B cell (primary cell): Measurements from ENCODE around the gene IL36A. TPM values are rescaled to one million over a fixed set of nuclear protein-coding genes. Genes with fewer than 3 reads are reported as not detected.

Source experiments
- ATAC-seq: fragments of 200-7000 bp; cut with Tn5 transposase; one replicate; pipeline ENCODE4 v1.10.0; 2021; ENCODE audit warnings: low read depth, mild to moderate bottlenecking, moderate number of reproducible peaks, moderate library complexity
- CTCF ChIA-PET: fragments of 350-600 bp; sonication (Branson Sonifier 250); formaldehyde crosslinking; loops from one replicate; lab custom pipeline; 2021; ENCODE audit warnings: antibody characterized with exemption, inconsistent platforms; lab: Charles Lee
- POLR2A ChIA-PET: fragments of 350-600 bp; sonication (Branson Sonifier 250); formaldehyde crosslinking; loops from one replicate; lab custom pipeline; 2021; ENCODE audit warnings: antibody characterized with exemption; lab: Charles Lee
- DNase-seq: peaks from one replicate; pipeline ENCODE4 v3.0.0; 2013
- H2AFZ ChIP-seq: 2 replicates; pipeline ENCODE4 v1.6.1; 2012; ENCODE audit warnings: mild to moderate bottlenecking, low read depth, low read length; ENCODE audit not compliant: insufficient read depth, poor library complexity, severe bottlenecking
- H3K27ac ChIP-seq, 2 donors: 1 replicate in 1 of 2; 2 replicates in 1 of 2; pipeline ENCODE4 v1.5.1; 2012 to 2013; ENCODE audit warnings: low read length in 2 of 2, mild to moderate bottlenecking in 2 of 2, moderate library complexity in 1 of 2
- H3K27me3 ChIP-seq, 4 experiments: fragments of 200-600 bp in 1 of 4; sonication (generic) in 1 of 4; replicated peaks in 1 of 4; 1 replicate in 2 of 4; 2 replicates in 2 of 4; pipeline versions ENCODE4 v1.6.1 to v1.7.0; 2013 to 2016; ENCODE audit warnings: low read length in 3 of 4, mild to moderate bottlenecking in 2 of 4, mixed read lengths in 1 of 4, moderate library complexity in 1 of 4; ENCODE audit not compliant: insufficient read depth in 4 of 4, control insufficient read depth in 3 of 4; ENCODE audit errors: control extremely low read depth in 1 of 4
- H3K36me3 ChIP-seq, 2 experiments: replicated peaks in 1 of 2; 1 replicate in 1 of 2; 2 replicates in 1 of 2; pipeline versions ENCODE4 v1.6.1 to v1.7.1; 2013; ENCODE audit warnings: low read length in 1 of 2; ENCODE audit not compliant: insufficient read depth in 2 of 2, control insufficient read depth in 1 of 2; ENCODE audit errors: control extremely low read depth in 1 of 2, extremely low read depth in 1 of 2
- H3K4me1 ChIP-seq, 2 donors: fragments of 200-600 bp in 1 of 2; sonication (generic) in 1 of 2; 1 replicate in 1 of 2; 2 replicates in 1 of 2; pipeline versions ENCODE4 v1.5.1 to v1.6.1; 2013 to 2017; ENCODE audit warnings: low read length in 2 of 2; ENCODE audit not compliant: control insufficient read depth in 2 of 2, insufficient read depth in 2 of 2
- H3K4me2 ChIP-seq: replicated peaks from 2 replicates; pipeline ENCODE3; 2012; ENCODE audit warnings: mild to moderate bottlenecking, low read depth, low read length; ENCODE audit not compliant: poor library complexity, severe bottlenecking
- H3K4me3 ChIP-seq, 5 experiments: fragments of 200-600 bp in 1 of 5; sonication (generic) in 1 of 5; 1 replicate in 3 of 5; 2 replicates in 2 of 5; pipeline versions ENCODE4 v1.5.1 to v1.7.0; 2011 to 2016; ENCODE audit warnings: low read length in 4 of 5, mild to moderate bottlenecking in 4 of 5, low read depth in 2 of 5, control low read depth in 1 of 5, moderate library complexity in 1 of 5; ENCODE audit not compliant: insufficient read depth in 1 of 5; ENCODE audit errors: control extremely low read depth in 1 of 5, extremely low read depth in 1 of 5
- H3K79me2 ChIP-seq: fragments of 200-600 bp; sonication (generic); one replicate; pipeline ENCODE4 v1.6.0; 2016; ENCODE audit warnings: low read length; ENCODE audit not compliant: control insufficient read depth, insufficient read depth
- H3K9ac ChIP-seq: fragments of 200-600 bp; sonication (generic); 2 replicates; pipeline ENCODE4 v1.6.1; 2017; ENCODE audit warnings: mild to moderate bottlenecking, low read length, moderate library complexity
- H3K9me3 ChIP-seq, 3 donors: one replicate each; pipeline versions ENCODE4 v1.6.1 to v1.7.1; 2013; ENCODE audit warnings: low read length in 2 of 3; ENCODE audit not compliant: control insufficient read depth in 2 of 3, insufficient read depth in 1 of 3; ENCODE audit errors: control extremely low read depth in 1 of 3
- H4K20me1 ChIP-seq: 2 replicates; pipeline ENCODE4 v1.6.0; 2012; ENCODE audit warnings: mild to moderate bottlenecking, low read length; ENCODE audit not compliant: insufficient read depth, control insufficient read depth, poor library complexity, severe bottlenecking
- H3K27ac Mint-ChIP-seq: one replicate; pipeline ENCODE4 v1.8.0; 2021; ENCODE audit warnings: mixed read lengths
- H3K27me3 Mint-ChIP-seq: one replicate; pipeline ENCODE4 v1.8.0; 2021; ENCODE audit warnings: mixed read lengths
- H3K4me1 Mint-ChIP-seq: one replicate; pipeline ENCODE4 v1.8.0; 2021; ENCODE audit warnings: mixed read lengths
- H3K4me3 Mint-ChIP-seq: one replicate; pipeline ENCODE4 v1.8.0; 2021; ENCODE audit warnings: mixed read lengths
- H3K9me3 Mint-ChIP-seq: one replicate; pipeline ENCODE4 v1.8.0; 2022; ENCODE audit warnings: mixed read lengths; ENCODE audit not compliant: insufficient read depth
- EZH2 ChIP-seq: IDR thresholded peaks from 2 replicates; pipeline ENCODE4 v1.6.1; 2012; ENCODE audit warnings: borderline replicate concordance, low read depth, mild to moderate bottlenecking, moderate library complexity, low read length; ENCODE audit not compliant: insufficient read depth, poor library complexity, severe bottlenecking
- WGBS: methylation state at CpG from one replicate; pipeline ENCODE4 v1.1.5; 2013; ENCODE audit warnings: missing lambda C conversion rate; ENCODE audit not compliant: insufficient coverage; 5-methylcytosine and 5-hydroxymethylcytosine counted together
- intact Hi-C: fragments of 100-400 bp; cut with micrococcal nuclease; formaldehyde crosslinking; loops from one replicate; pipeline ENCODE4 v1.10.0; 2022
- polyA plus RNA-seq: library from polyadenylated mRNA; depleted of rRNA; stranded (reverse); fragments of >200 nt; gene quantifications from 2 replicates; pipeline ENCODE4 v1.2.3, GENCODE V29; 2012
- total RNA-seq, 2 donors: library from RNA; stranded (reverse); fragments of 120-200 nt in 1 of 2; gene quantifications; 1 replicate in 1 of 2; 2 replicates in 1 of 2; pipeline versions ENCODE4 v1.2.3 to v1.2.4, GENCODE V29; 2013 to 2022
- TF ChIP-seq, protein P1 (sequence below): fragments of 200-600 bp; IDR thresholded peaks from one replicate; pipeline ENCODE4 v1.8.0; 2022; ENCODE audit warnings: antibody characterized with exemption, mild to moderate bottlenecking

IL36A gene
- total and polyA plus RNA-seq, 2 donors (not counting 1 experiment from before 2014, with no cell fraction given), result not detected

DNA sequence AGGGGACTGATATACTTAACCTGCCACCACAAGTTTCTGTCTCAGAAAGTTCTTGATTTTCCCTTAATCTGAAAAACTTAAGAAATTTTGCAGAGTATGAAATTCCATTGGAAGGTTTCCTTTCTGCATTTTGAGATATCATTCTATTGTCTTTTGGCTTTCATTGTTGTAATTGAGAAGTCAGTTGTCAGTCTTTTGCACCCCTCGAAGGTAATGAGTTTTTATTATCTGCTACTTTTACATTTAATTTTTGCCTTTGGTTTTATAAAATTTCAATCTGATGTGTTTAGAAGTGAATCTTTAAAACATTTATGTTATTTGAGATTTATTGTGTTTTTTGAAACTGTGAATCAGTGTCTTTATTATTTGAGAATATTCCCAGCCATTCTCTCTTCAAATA is 4.8 kb upstream of the IL36A start:
- H4K20me1 ChIP-seq, result no peaks in the 10 kb centered on the region
- no peak for TF ChIP-seq EZH2
- TF ChIP-seq, protein P1, sequence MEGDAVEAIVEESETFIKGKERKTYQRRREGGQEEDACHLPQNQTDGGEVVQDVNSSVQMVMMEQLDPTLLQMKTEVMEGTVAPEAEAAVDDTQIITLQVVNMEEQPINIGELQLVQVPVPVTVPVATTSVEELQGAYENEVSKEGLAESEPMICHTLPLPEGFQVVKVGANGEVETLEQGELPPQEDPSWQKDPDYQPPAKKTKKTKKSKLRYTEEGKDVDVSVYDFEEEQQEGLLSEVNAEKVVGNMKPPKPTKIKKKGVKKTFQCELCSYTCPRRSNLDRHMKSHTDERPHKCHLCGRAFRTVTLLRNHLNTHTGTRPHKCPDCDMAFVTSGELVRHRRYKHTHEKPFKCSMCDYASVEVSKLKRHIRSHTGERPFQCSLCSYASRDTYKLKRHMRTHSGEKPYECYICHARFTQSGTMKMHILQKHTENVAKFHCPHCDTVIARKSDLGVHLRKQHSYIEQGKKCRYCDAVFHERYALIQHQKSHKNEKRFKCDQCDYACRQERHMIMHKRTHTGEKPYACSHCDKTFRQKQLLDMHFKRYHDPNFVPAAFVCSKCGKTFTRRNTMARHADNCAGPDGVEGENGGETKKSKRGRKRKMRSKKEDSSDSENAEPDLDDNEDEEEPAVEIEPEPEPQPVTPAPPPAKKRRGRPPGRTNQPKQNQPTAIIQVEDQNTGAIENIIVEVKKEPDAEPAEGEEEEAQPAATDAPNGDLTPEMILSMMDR, result no peak
- H3K9me3 ChIP-seq, result peaks cover 1 to 11% (median 6%) of the 10 kb centered on the region in 3 donors
- H3K27me3 ChIP-seq, result peaks cover 0 to 3% (median 0%) of the 10 kb centered on the region in 4 experiments
- intact Hi-C loops, result no loop called here
- ChIA-PET CTCF (no interaction called here), POLR2A (no interaction called here)
- no peaks in the 10 kb centered on the region for H3K79me2 ChIP-seq
- H3K4me3 ChIP-seq, result no peak overlapping the region
- peaks cover 8% of the 10 kb centered on the region for H3K9me3 Mint-ChIP-seq
- no peak overlapping the region for H2AFZ ChIP-seq
- no peak overlapping the region for H3K9ac ChIP-seq
- H3K4me1 ChIP-seq, result no peaks in the 10 kb centered on the region
- H3K27ac Mint-ChIP-seq, result no peak overlapping the region
- peaks cover 42% of the 10 kb centered on the region for H3K27me3 Mint-ChIP-seq
- no peak overlapping the region for H3K4me3 Mint-ChIP-seq
- no CpG with 5 or more reads among the region's 1 CpG for WGBS
- no peaks in the 10 kb centered on the region for H3K4me1 Mint-ChIP-seq
- no peaks in the 10 kb centered on the region for H3K36me3 ChIP-seq
- no peak for DNase-seq
- H3K27ac ChIP-seq, result no peak overlapping the region
- H3K4me2 ChIP-seq, result no peak overlapping the region
- ATAC-seq, result no peak

DNA sequence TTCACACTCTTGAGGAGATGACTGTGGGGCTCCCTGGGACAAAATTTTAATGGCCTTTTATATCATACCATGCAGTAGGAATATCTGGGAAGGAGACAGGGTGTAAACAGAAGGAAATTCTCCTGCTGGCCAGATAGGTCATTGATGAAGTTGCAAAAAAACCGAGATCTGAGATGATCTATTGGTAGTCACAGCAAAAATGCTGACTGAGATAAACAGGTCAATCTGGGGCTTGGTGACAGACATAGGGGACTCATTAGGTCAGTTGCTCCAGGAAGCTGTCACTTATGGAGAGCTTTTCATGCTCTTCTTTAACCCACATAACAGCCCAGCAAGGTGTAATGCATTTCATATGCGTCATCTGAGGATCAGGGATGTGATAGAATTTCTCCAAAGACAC is 2.6 kb upstream of the IL36A start:
- Mint-ChIP-seq H3K27me3 (peaks cover 45% of the 10 kb centered on the region), H3K27ac (no peak overlapping the region), H3K9me3 (peaks cover 8% of the 10 kb centered on the region), H3K4me3 (no peak overlapping the region), H3K4me1 (no peaks in the 10 kb centered on the region)
- WGBS, result 80% methylated on average over 1 of the region's 2 CpGs
- Histone ChIP-seq H3K36me3 (no peaks in the 10 kb centered on the region), H3K9ac (no peak overlapping the region), H3K9me3 (peaks cover 1 to 11% (median 6%) of the 10 kb centered on the region in 3 donors), H3K4me1 (no peaks in the 10 kb centered on the region), H3K27me3 (peaks cover 0 to 3% (median 0%) of the 10 kb centered on the region in 4 experiments), H3K4me2 (no peak overlapping the region), H3K79me2 (no peaks in the 10 kb centered on the region), H4K20me1 (no peaks in the 10 kb centered on the region), H3K4me3 (no peak overlapping the region), H2AFZ (no peak overlapping the region), H3K27ac (no peak overlapping the region)
- POLR2A ChIA-PET, result no interaction called here
- TF ChIP-seq, protein P1, result no peak
- TF ChIP-seq EZH2, result no peak
- intact Hi-C loops, result no loop called here
- CTCF ChIA-PET, result no interaction called here
- ATAC-seq, result no peak
- no peak for DNase-seq
